Neural cell (in vitro differentiated cells): ENCODE results near the gene SH3BGRL2. TPM values are rescaled to one million over a fixed set of nuclear protein-coding genes. Genes with fewer than 3 reads are reported as not detected.

Experiments
- H2AFZ ChIP-seq: fragments of 200-600, 300-800 bp; sonication (generic), shearing (Covaris generic); 2 replicates; pipeline ENCODE4 v1.6.0; 2014; ENCODE audit warnings: low read depth, mild to moderate bottlenecking, antibody characterized with exemption, low read length, moderate library complexity
- H3F3A ChIP-seq: fragments of 200-600 bp; shearing (Covaris generic); 2 replicates; pipeline ENCODE4 v1.6.1; 2016; ENCODE audit warnings: mild to moderate bottlenecking, moderate library complexity, mixed read lengths, antibody characterized with exemption, low read length; ENCODE audit not compliant: insufficient read depth, poor library complexity, severe bottlenecking
- H3K27ac ChIP-seq: fragments of 200-600, 300-800 bp; sonication (generic), shearing (Covaris generic); 2 replicates; pipeline ENCODE4 v1.5.1; 2014; ENCODE audit warnings: mild to moderate bottlenecking, low read length, moderate library complexity
- H3K27me3 ChIP-seq: fragments of 300-800, 200-600 bp; sonication (generic), shearing (Covaris generic); 2 replicates; pipeline ENCODE4 v1.6.0; 2014; ENCODE audit warnings: mild to moderate bottlenecking, low read depth, low read length, moderate library complexity; ENCODE audit not compliant: insufficient read depth
- H3K36me3 ChIP-seq: fragments of 300-800, 200-600 bp; sonication (generic), shearing (Covaris generic); 2 replicates; pipeline ENCODE4 v1.5.1; 2014; ENCODE audit warnings: mild to moderate bottlenecking, antibody characterized with exemption, low read length, moderate library complexity; ENCODE audit not compliant: insufficient read depth
- H3K4me2 ChIP-seq: fragments of 300-800, 200-600 bp; sonication (generic), shearing (Covaris generic); 2 replicates; pipeline ENCODE4 v1.6.0; 2014; ENCODE audit warnings: mild to moderate bottlenecking, low read length
- H3K4me3 ChIP-seq: fragments of 300-800, 200-600 bp; sonication (generic), shearing (Covaris generic); 2 replicates; pipeline ENCODE4 v1.5.1; 2014; ENCODE audit warnings: mild to moderate bottlenecking, low read length, moderate library complexity
- H3K79me2 ChIP-seq: fragments of 200-600 bp; shearing (Covaris generic); replicated peaks from 2 replicates; pipeline ENCODE4 v1.6.0; 2014; ENCODE audit warnings: mild to moderate bottlenecking, low read length, moderate library complexity; ENCODE audit not compliant: insufficient read depth
- H3K9ac ChIP-seq: fragments of 300-800, 200-600 bp; sonication (generic), shearing (Covaris generic); 2 replicates; pipeline ENCODE4 v1.6.1; 2016; ENCODE audit warnings: mild to moderate bottlenecking, low read length, mixed read lengths
- H3K9me2 ChIP-seq: fragments of 200-600 bp; shearing (Covaris generic); 2 replicates; pipeline ENCODE4 v1.6.1; 2016; ENCODE audit warnings: mild to moderate bottlenecking, low read length, mixed read lengths; ENCODE audit not compliant: insufficient read depth
- H3K9me3 ChIP-seq: fragments of 200-600, 300-800 bp; sonication (generic), shearing (Covaris generic); 2 replicates; pipeline ENCODE4 v1.6.1; 2016; ENCODE audit warnings: mild to moderate bottlenecking, mixed run types, low read length, moderate library complexity, mixed read lengths
- H4K20me1 ChIP-seq: fragments of 200-600 bp; shearing (Covaris generic); 2 replicates; pipeline ENCODE4 v1.6.1; 2016; ENCODE audit warnings: mild to moderate bottlenecking, mixed run types; ENCODE audit not compliant: insufficient read depth
- EP300 ChIP-seq: fragments of 450-650 bp; conservative IDR thresholded peaks from 2 replicates; pipeline ENCODE4 v1.6.1; 2014; ENCODE audit warnings: antibody characterized with exemption, mild to moderate bottlenecking, moderate library complexity; ENCODE audit not compliant: poor library complexity, severe bottlenecking
- EZH2 ChIP-seq: fragments of 200-600, 300-800 bp; shearing (Covaris generic), sonication (generic); IDR thresholded peaks from 2 replicates; pipeline ENCODE4 v1.6.1; 2014; ENCODE audit warnings: antibody characterized with exemption, low read length, borderline replicate concordance, mild to moderate bottlenecking; ENCODE audit not compliant: insufficient read depth, poor library complexity, severe bottlenecking
- MXI1 ChIP-seq: fragments of 450-650 bp; conservative IDR thresholded peaks from 2 replicates; pipeline ENCODE4 v1.6.1; 2014; ENCODE audit warnings: antibody characterized with exemption, mild to moderate bottlenecking; ENCODE audit not compliant: poor library complexity, severe bottlenecking
- POLR2AphosphoS5 ChIP-seq: IDR thresholded peaks from 2 replicates; pipeline ENCODE4 v1.6.1; 2012
- RAD21 ChIP-seq: fragments of 450-650 bp; conservative IDR thresholded peaks from 2 replicates; pipeline ENCODE4 v1.6.1; 2014; ENCODE audit warnings: antibody characterized with exemption, mild to moderate bottlenecking, moderate library complexity
- REST ChIP-seq: IDR thresholded peaks from 2 replicates; pipeline ENCODE4 v1.6.1; 2012; ENCODE audit warnings: borderline replicate concordance
- SMC3 ChIP-seq: fragments of 450-650 bp; conservative IDR thresholded peaks from 2 replicates; pipeline ENCODE4 v1.6.1; 2014; ENCODE audit warnings: antibody characterized with exemption, mild to moderate bottlenecking, moderate library complexity; ENCODE audit not compliant: poor library complexity
- TAF1 ChIP-seq: IDR thresholded peaks from 2 replicates; pipeline ENCODE4 v1.6.1; 2012; ENCODE audit warnings: low read depth
- polyA plus RNA-seq: library from polyadenylated mRNA; depleted of rRNA; stranded (reverse); fragments of >200 nt; gene quantifications from 2 replicates; pipeline ENCODE4 v1.2.3, GENCODE V29; 2014
- TF ChIP-seq, protein P1 (sequence below): fragments of 450-650 bp; IDR thresholded peaks from 2 replicates; pipeline ENCODE4 v1.5.1; 2014; ENCODE audit warnings: antibody characterized with exemption, mild to moderate bottlenecking, moderate library complexity; ENCODE audit not compliant: poor library complexity, severe bottlenecking

The SH3BGRL2 gene
- polyA plus RNA-seq, 1 donor from 2014 or later, result 25.3 TPM

DNA sequence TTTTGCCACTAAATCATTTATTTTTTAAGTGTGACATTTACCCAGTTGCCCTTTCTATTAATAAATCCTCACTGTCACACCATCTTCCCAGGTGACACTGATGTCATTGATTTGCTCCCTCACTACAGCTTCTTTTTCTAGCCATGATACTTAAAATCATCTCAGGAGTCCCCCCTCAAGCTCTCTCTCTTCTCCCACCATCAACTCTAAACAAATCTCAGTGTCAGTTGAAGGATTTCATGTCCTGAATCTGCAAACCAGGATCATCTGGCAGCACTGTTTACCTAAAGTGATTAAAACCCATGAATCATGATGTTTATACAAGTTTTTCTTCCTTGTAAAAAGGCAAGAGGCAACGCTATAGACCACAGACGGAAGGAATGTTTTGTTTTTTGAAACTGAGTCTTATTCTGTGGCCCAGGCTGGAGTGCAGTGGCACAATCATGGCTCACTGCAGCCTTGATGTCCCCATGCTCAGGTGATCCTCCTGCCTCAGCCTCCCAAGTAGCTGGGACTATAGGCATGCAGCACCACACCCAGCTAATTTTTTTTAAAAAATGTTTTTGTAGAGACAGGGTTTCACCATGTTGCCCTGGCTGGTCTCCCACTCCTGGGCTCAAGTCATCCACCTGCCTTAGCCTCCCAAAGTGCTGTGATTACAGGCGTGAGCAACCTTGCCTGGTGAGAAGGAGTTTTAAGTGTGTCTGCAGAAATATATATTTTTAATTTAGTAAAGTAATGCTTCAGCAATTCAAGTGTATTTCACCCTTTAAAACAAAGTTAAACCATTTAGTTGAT lies 30.1 kb upstream of the SH3BGRL2 start:
- H3K9ac ChIP-seq, result peak overlapping the region; percentile 53
- no peaks in the 10 kb centered on the region for H3K27me3 ChIP-seq
- H3K79me2 ChIP-seq, result no peaks in the 10 kb centered on the region
- no peaks in the 10 kb centered on the region for H3K9me3 ChIP-seq
- peak overlapping the region; percentile 83 for H3K27ac ChIP-seq
- H3K4me2 ChIP-seq, result peak overlapping the region; percentile 9
- H3K9me2 ChIP-seq, result no peaks in the 10 kb centered on the region
- no peak overlapping the region for H2AFZ ChIP-seq
- H4K20me1 ChIP-seq, result no peaks in the 10 kb centered on the region
- peak overlapping the region; percentile 31 for H3K4me3 ChIP-seq
- TF ChIP-seq POLR2AphosphoS5 (peak; percentile 42), EP300 (peak; percentile 80), SMC3 (no peak), EZH2 (no peak), TAF1 (no peak)
- no peaks in the 10 kb centered on the region for H3K36me3 ChIP-seq
- no peaks in the 10 kb centered on the region for H3F3A ChIP-seq

DNA sequence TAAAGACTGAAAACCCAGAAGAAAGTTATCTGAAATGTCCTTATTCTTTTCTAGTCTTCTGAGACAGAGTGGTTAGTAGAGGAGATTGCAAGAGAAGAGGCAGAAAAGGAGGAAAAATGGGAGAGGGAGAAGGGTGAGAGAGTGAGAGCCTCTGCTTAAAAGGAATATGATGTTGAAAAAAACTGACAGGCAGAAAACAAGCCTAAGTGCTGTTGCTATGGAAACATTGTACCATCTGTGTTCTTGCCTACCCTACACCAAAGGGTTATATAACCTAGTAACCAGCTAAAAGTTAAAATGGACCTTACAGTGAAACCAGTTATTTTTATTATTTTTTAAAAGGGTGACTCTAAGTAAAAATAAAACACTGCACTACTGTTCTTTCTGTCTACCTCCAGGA lies 28.3 kb upstream of the SH3BGRL2 start:
- peak overlapping the region; percentile 48 for H3K27ac ChIP-seq
- H3K9ac ChIP-seq, result peak overlapping the region; percentile 38
- peak overlapping the region; percentile 18 for H3K4me3 ChIP-seq
- H3K27me3 ChIP-seq, result no peaks in the 10 kb centered on the region
- H3K9me3 ChIP-seq, result no peaks in the 10 kb centered on the region
- H3K36me3 ChIP-seq, result no peaks in the 10 kb centered on the region
- no peaks in the 10 kb centered on the region for H3K79me2 ChIP-seq
- H4K20me1 ChIP-seq, result no peaks in the 10 kb centered on the region
- no peaks in the 10 kb centered on the region for H3F3A ChIP-seq
- H2AFZ ChIP-seq, result no peak overlapping the region
- H3K4me2 ChIP-seq, result peak overlapping the region; percentile 45
- no peaks in the 10 kb centered on the region for H3K9me2 ChIP-seq
- TF ChIP-seq EP300, result peak; percentile 16
- TF ChIP-seq, protein P1, sequence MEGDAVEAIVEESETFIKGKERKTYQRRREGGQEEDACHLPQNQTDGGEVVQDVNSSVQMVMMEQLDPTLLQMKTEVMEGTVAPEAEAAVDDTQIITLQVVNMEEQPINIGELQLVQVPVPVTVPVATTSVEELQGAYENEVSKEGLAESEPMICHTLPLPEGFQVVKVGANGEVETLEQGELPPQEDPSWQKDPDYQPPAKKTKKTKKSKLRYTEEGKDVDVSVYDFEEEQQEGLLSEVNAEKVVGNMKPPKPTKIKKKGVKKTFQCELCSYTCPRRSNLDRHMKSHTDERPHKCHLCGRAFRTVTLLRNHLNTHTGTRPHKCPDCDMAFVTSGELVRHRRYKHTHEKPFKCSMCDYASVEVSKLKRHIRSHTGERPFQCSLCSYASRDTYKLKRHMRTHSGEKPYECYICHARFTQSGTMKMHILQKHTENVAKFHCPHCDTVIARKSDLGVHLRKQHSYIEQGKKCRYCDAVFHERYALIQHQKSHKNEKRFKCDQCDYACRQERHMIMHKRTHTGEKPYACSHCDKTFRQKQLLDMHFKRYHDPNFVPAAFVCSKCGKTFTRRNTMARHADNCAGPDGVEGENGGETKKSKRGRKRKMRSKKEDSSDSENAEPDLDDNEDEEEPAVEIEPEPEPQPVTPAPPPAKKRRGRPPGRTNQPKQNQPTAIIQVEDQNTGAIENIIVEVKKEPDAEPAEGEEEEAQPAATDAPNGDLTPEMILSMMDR, result no peak

- H3K9ac ChIP-seq, result no peak overlapping the region
- H2AFZ ChIP-seq, result no peak overlapping the region
- no peaks in the 10 kb centered on the region for H3K27me3 ChIP-seq
- H3K9me3 ChIP-seq, result no peaks in the 10 kb centered on the region
- H3K36me3 ChIP-seq, result no peaks in the 10 kb centered on the region
- TF ChIP-seq TAF1 (no peak), EZH2 (no peak), MXI1 (no peak), POLR2AphosphoS5 (no peak), RAD21 (no peak), SMC3 (no peak), EP300 (no peak), REST (no peak)
- TF ChIP-seq, protein P1, result no peak
- no peaks in the 10 kb centered on the region for H4K20me1 ChIP-seq
- H3K79me2 ChIP-seq, result no peaks in the 10 kb centered on the region
- H3K4me2 ChIP-seq, result no peak overlapping the region
- H3K9me2 ChIP-seq, result no peaks in the 10 kb centered on the region
- no peak overlapping the region for H3K27ac ChIP-seq
- no peak overlapping the region for H3K4me3 ChIP-seq
- H3F3A ChIP-seq, result no peaks in the 10 kb centered on the region
Observed at GRCh38 chr6:79604583-79605037, 26.5 kb upstream of the SH3BGRL2 start.
